ENCODE data around the gene GADD45GIP1. TPM values are rescaled to one million over a fixed set of nuclear protein-coding genes. Genes with fewer than 3 reads are reported as not detected.

The GADD45GIP1 gene
- total RNA-seq, 1 experiment from 2014 or later: 47.5 TPM

Small RNA genes within 50 kb of the gene (microRNA-seq; reads per million reads assigned to microRNA genes)
- gene MIR5695 (not detected), gene MIR6515 (3.8 reads per million, percentile 29 among the genes with 10 or more reads in this experiment)

Other genes starting within 250 kb of the GADD45GIP1 start
- 74.7 and 89.5 TPM in 2 replicates for gene TNPO2, start 233.3 kb downstream of the GADD45GIP1 start, total RNA-seq (2022)
- gene TRIR, start 222.5 kb downstream of the GADD45GIP1 start, total RNA-seq (2022): 139 and 146 TPM in 2 replicates
- gene GET3, start 219.7 kb downstream of the GADD45GIP1 start, total RNA-seq (2022): 62.9 and 67.1 TPM in 2 replicates
- gene BEST2, start 205.4 kb downstream of the GADD45GIP1 start, total RNA-seq (2022): 0.70 and 0.83 TPM in 2 replicates
- 31.6 and 32.8 TPM in 2 replicates for gene HOOK2, start 181.7 kb downstream of the GADD45GIP1 start, total RNA-seq (2022)
- gene JUNB, start 165.7 kb downstream of the GADD45GIP1 start, total RNA-seq (2022): 86.4 and 125 TPM in 2 replicates
- gene PRDX2, start 155.4 kb downstream of the GADD45GIP1 start, total RNA-seq (2022): 224 and 295 TPM in 2 replicates
- gene THSD8, start 155.2 kb downstream of the GADD45GIP1 start, total RNA-seq (2022): 6.9 and 14.5 TPM in 2 replicates
- gene RNASEH2A, start 150.6 kb downstream of the GADD45GIP1 start, total RNA-seq (2022): 11.2 and 16.7 TPM in 2 replicates
- gene RTBDN, start 122.6 kb downstream of the GADD45GIP1 start, total RNA-seq (2022): not detected in 2 replicates
- gene MAST1, start 118.7 kb downstream of the GADD45GIP1 start, total RNA-seq (2022): 1.0 and 1.6 TPM in 2 replicates
- 26.7 and 28.7 TPM in 2 replicates for gene DNASE2, start 75.8 kb downstream of the GADD45GIP1 start, total RNA-seq (2022)
- gene KLF1, start 70.0 kb downstream of the GADD45GIP1 start, total RNA-seq (2022): not detected in 2 replicates
- 22.9 and 38.0 TPM in 2 replicates for gene GCDH, start 66.1 kb downstream of the GADD45GIP1 start, total RNA-seq (2022)
- gene SYCE2, start 37.9 kb downstream of the GADD45GIP1 start, total RNA-seq (2022): 0.83 and 0.91 TPM in 2 replicates
- 78.6 and 107 TPM in 2 replicates for gene FARSA, start 23.5 kb downstream of the GADD45GIP1 start, total RNA-seq (2022)
- gene CALR, start 18.6 kb downstream of the GADD45GIP1 start, total RNA-seq (2022): 792 and 1,042 TPM in 2 replicates
- 197 and 219 TPM in 2 replicates for gene RAD23A, start 11.4 kb downstream of the GADD45GIP1 start, total RNA-seq (2022)
- not detected in 2 replicates for gene DAND5, start 12.4 kb upstream of the GADD45GIP1 start, total RNA-seq (2022)
- gene NFIX, start 38.3 kb upstream of the GADD45GIP1 start, total RNA-seq (2022): 26.9 and 27.2 TPM in 2 replicates
- gene LYL1, start 145.6 kb upstream of the GADD45GIP1 start, total RNA-seq (2022): not detected in 2 replicates
- gene TRMT1, start 159.5 kb upstream of the GADD45GIP1 start, total RNA-seq (2022): 47.5 and 63.2 TPM in 2 replicates
- 55.9 and 67.3 TPM in 2 replicates for gene NACC1, start 161.0 kb upstream of the GADD45GIP1 start, total RNA-seq (2022)
- 35.2 and 37.9 TPM in 2 replicates for gene STX10, start 193.2 kb upstream of the GADD45GIP1 start, total RNA-seq (2022)
- gene IER2, start 193.2 kb upstream of the GADD45GIP1 start, total RNA-seq (2022): 63.0 and 92.3 TPM in 2 replicates